BLaER1 (cell line): ENCODE data around the gene EPB41L4B.
"Not testable (repeated sequence)": the region's sequence is repeated elsewhere in the genome, so short reads cannot be mapped to it uniquely, and the experiment has no call there.

Source experiments
- H3K27ac ChIP-seq: shearing (Covaris generic); formaldehyde crosslinking; 2 replicates; pipeline ENCODE4 v1.8.1; 2022
- H3K27me3 ChIP-seq: shearing (Covaris generic); formaldehyde crosslinking; 2 replicates; pipeline ENCODE4 v1.8.1; 2022
- H3K36me3 ChIP-seq: shearing (Covaris generic); formaldehyde crosslinking; 2 replicates; pipeline ENCODE4 v1.8.1; 2022
- H3K4me1 ChIP-seq: shearing (Covaris generic); formaldehyde crosslinking; 2 replicates; pipeline ENCODE4 v1.8.1; 2022
- H3K4me2 ChIP-seq: shearing (Covaris generic); formaldehyde crosslinking; 2 replicates; pipeline ENCODE4 v1.8.1; 2022
- H3K4me3 ChIP-seq: shearing (Covaris generic); formaldehyde crosslinking; 2 replicates; pipeline ENCODE4 v1.8.1; 2022
- H3K9ac ChIP-seq: shearing (Covaris generic); formaldehyde crosslinking; 2 replicates; pipeline ENCODE4 v1.8.1; 2022
- H3K9me3 ChIP-seq: shearing (Covaris generic); formaldehyde crosslinking; 2 replicates; pipeline ENCODE4 v1.8.1; 2022
- H4K20me1 ChIP-seq: shearing (Covaris generic); formaldehyde crosslinking; 2 replicates; pipeline ENCODE4 v1.8.1; 2022
- Cebpa-rat ChIP-seq: shearing (Covaris generic); IDR thresholded peaks from 2 replicates; pipeline ENCODE4 v1.8.1; 2022

EPB41L4B gene

GRCh38 chr9:109286571-109286977 is 34.3 kb downstream of the EPB41L4B start:
- Histone ChIP-seq H3K4me3 (no peak overlapping the region), H3K27me3 (no peaks in the 10 kb centered on the region), H3K4me2 (no peak overlapping the region), H4K20me1 (no peaks in the 10 kb centered on the region), H3K36me3 (no peaks in the 10 kb centered on the region), H3K9ac (no peak overlapping the region), H3K27ac (no peak overlapping the region), H3K4me1 (no peaks in the 10 kb centered on the region), H3K9me3 (peaks cover 17% of the 10 kb centered on the region)
- no peak for TF ChIP-seq Cebpa-rat

GRCh38 chr9:109283672-109284071 is 37.2 kb downstream of the EPB41L4B start:
- H3K4me1 ChIP-seq, H3K27me3 ChIP-seq, H3K9ac ChIP-seq, H3K27ac ChIP-seq, H4K20me1 ChIP-seq, H3K4me3 ChIP-seq, H3K4me2 ChIP-seq, H3K36me3 ChIP-seq: not testable (repeated sequence)
- peaks cover 20% of the 10 kb centered on the region for H3K9me3 ChIP-seq

GRCh38 chr9:109283012-109283411 is 37.8 kb downstream of the EPB41L4B start:
- Histone ChIP-seq H3K27me3 (no peaks in the 10 kb centered on the region), H3K4me2 (no peak overlapping the region), H3K9ac (no peak overlapping the region), H3K4me3 (no peak overlapping the region), H3K9me3 (peaks cover 20% of the 10 kb centered on the region), H3K4me1 (no peaks in the 10 kb centered on the region), H4K20me1 (no peaks in the 10 kb centered on the region), H3K27ac (no peak overlapping the region), H3K36me3 (no peaks in the 10 kb centered on the region)
- no peak for TF ChIP-seq Cebpa-rat

- Histone ChIP-seq H3K27me3 (no peaks in the 10 kb centered on the region), H3K36me3 (no peaks in the 10 kb centered on the region), H3K9ac (no peak overlapping the region), H4K20me1 (no peaks in the 10 kb centered on the region), H3K4me3 (no peak overlapping the region), H3K4me2 (no peak overlapping the region), H3K4me1 (peaks cover 4% of the 10 kb centered on the region; the same call in 1 of the 2 replicates), H3K27ac (no peak overlapping the region), H3K9me3 (peaks cover 20% of the 10 kb centered on the region)
- no peak for TF ChIP-seq Cebpa-rat
Observed at GRCh38 chr9:109282302-109282701, 38.6 kb downstream of the EPB41L4B start.

- no peak for TF ChIP-seq Cebpa-rat
- Histone ChIP-seq H3K4me3 (no peak overlapping the region), H3K27ac (no peak overlapping the region), H3K27me3 (no peaks in the 10 kb centered on the region), H3K4me1 (peaks cover 6% of the 10 kb centered on the region; the same call in 1 of the 2 replicates), H3K36me3 (no peaks in the 10 kb centered on the region), H3K9ac (no peak overlapping the region), H3K9me3 (peaks cover 20% of the 10 kb centered on the region), H4K20me1 (no peaks in the 10 kb centered on the region), H3K4me2 (no peak overlapping the region)
Observed at GRCh38 chr9:109281518-109281917, 39.3 kb downstream of the EPB41L4B start.

- TF ChIP-seq Cebpa-rat = no peak
- H3K4me2 ChIP-seq = no peak overlapping the region
- H3K4me3 ChIP-seq = no peak overlapping the region
- H3K36me3 ChIP-seq = no peaks in the 10 kb centered on the region
- H3K4me1 ChIP-seq = peaks cover 6% of the 10 kb centered on the region; the same call in 1 of the 2 replicates
- no peak overlapping the region for H3K27ac ChIP-seq
- no peaks in the 10 kb centered on the region for H3K27me3 ChIP-seq
- H3K9ac ChIP-seq = no peak overlapping the region
- peaks cover 20% of the 10 kb centered on the region for H3K9me3 ChIP-seq
- H4K20me1 ChIP-seq = no peaks in the 10 kb centered on the region
Observed at GRCh38 chr9:109278848-109279247, 42.0 kb downstream of the EPB41L4B start.

- no peak overlapping the region for H3K4me3 ChIP-seq
- no peaks in the 10 kb centered on the region for H4K20me1 ChIP-seq
- peaks cover 19% of the 10 kb centered on the region for H3K9me3 ChIP-seq
- no peak overlapping the region for H3K4me2 ChIP-seq
- no peaks in the 10 kb centered on the region for H3K36me3 ChIP-seq
- H3K4me1 ChIP-seq = peaks cover 6% of the 10 kb centered on the region; the same call in 1 of the 2 replicates
- H3K27ac ChIP-seq = no peak overlapping the region
- no peaks in the 10 kb centered on the region for H3K27me3 ChIP-seq
- TF ChIP-seq Cebpa-rat = no peak
- no peak overlapping the region for H3K9ac ChIP-seq
Observed at GRCh38 chr9:109278216-109278615, 42.6 kb downstream of the EPB41L4B start.

GRCh38 chr9:109277451-109277850 is 43.4 kb downstream of the EPB41L4B start:
- Histone ChIP-seq H3K9me3 (peaks cover 11% of the 10 kb centered on the region), H3K4me2 (no peak overlapping the region), H3K27ac (no peak overlapping the region), H4K20me1 (no peaks in the 10 kb centered on the region), H3K36me3 (no peaks in the 10 kb centered on the region), H3K4me3 (no peak overlapping the region), H3K9ac (no peak overlapping the region), H3K27me3 (no peaks in the 10 kb centered on the region), H3K4me1 (peaks cover 6% of the 10 kb centered on the region; the same call in 1 of the 2 replicates)
- TF ChIP-seq Cebpa-rat = no peak

GRCh38 chr9:109276469-109277440 is 44.1 kb downstream of the EPB41L4B start:
- H3K27me3 ChIP-seq = no peaks in the 10 kb centered on the region
- no peak overlapping the region for H3K4me3 ChIP-seq
- no peak for TF ChIP-seq Cebpa-rat
- H3K9ac ChIP-seq = no peak overlapping the region
- no peak overlapping the region for H3K27ac ChIP-seq
- no peaks in the 10 kb centered on the region for H4K20me1 ChIP-seq
- peaks cover 6% of the 10 kb centered on the region; the same call in 1 of the 2 replicates for H3K4me1 ChIP-seq
- no peaks in the 10 kb centered on the region for H3K36me3 ChIP-seq
- peaks cover 4% of the 10 kb centered on the region for H3K9me3 ChIP-seq
- no peak overlapping the region for H3K4me2 ChIP-seq
